Tongue (tissue), 2 donors: ENCODE measurements around the gene TANGO2. TPM values are rescaled to one million over a fixed set of nuclear protein-coding genes. Genes with fewer than 3 reads are reported as not detected.

ENCODE experiments used
- DNase-seq: peaks from one replicate; pipeline ENCODE4 v3.0.0-alpha.2; 2015
- total RNA-seq: library from RNA; depleted of rRNA; stranded (reverse); fragments of >200 nt; gene quantifications from one replicate; pipeline ENCODE4 v1.2.3, GENCODE V29; 2014

TANGO2 gene
- total RNA-seq, 1 donor from 2014 or later = 25.2 TPM

DNA sequence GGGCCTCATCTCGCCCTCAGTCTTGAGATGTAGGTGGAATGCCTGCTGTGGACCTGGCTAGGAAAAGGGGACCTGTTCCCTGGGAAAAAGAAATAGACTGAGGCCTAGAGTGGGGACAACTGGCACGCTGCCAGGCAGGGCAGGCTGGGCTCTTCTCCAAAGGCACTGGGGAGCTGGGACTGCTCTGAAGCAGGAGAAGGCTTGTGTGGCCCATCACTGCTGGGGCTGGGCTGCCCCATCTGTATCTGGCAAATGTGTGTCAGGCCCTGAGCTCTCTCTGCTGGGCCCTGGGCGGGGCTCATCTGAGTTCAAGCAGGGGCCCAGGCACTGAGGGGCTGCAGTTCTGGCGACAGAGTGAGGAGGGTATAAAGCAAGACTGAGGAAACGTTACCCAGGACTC lies 37.2 kb upstream of the TANGO2 start:
- peak; percentile 53 for DNase-seq

DNA sequence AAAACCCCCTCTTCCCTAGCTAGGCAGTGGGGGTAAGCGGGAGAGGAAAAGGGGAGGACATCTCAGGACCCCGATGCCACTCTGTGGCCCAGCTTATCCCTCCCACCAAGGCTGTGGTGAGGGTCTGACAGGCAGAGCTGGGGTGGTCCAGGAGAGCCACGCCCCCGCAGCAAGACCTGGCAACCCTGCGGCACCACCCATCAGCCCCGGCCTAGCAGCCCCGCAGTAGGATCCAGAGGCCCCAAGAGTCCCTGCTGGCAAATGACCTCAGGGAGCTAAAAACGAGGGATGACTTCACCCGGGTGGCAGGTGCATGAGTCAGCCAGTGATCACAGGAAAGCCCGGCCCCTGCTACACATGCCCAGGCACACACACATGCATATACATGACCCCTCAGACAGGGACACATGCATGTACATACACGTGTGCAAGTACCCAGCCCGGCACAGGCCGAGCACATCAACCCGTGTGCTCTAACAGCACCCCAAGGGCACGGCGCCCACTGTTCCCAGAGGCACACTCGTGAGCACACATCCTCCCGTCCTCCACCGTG lies 36.6 kb upstream of the TANGO2 start:
- peak; percentile 74 for DNase-seq

DNA sequence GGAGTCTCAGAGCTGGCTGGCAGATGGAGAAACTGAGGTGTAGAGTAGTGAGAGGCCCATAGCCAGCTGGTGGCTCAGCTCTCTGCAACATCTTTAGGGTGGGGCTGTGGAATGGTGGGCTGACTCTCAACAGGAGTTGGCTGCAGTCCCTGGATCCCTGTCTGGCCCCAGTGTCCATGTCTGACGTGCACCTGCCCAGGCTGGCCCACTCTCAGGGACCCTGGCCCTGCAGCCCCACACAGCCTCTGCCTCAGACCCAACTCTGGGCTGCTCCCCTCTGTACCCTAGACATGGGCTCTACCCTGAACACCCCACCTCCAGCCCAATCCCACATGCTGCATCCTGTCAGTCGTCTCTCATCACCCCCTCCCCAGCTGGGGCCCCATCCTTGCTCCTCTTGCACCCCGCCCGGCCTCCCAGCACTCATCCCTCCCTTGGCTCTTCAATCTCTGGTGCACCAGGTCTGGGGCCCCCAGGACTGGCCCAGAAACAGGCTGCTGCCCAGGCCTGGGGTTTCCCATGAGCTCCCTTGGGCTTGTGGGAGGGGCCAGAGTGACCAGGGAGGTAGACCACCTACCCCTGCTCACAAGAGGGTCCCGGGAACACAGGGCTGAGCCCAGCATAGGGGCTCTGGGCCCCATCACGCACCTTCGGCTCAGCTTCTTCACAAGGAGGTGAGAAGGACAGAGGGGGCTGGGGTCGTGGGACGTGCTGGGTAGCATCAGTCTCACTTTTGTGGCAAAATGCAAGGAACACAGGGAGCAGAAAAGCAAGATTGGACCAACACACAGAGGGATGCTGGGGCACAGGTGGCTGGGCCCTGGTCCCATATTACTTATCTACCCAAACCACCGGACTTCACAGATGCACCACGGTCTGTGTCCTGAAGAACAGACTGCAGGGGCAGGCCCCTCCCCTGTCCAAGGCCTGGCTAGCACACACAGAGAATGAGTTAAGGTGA lies 35.8 kb upstream of the TANGO2 start:
- no peak for DNase-seq

DNA sequence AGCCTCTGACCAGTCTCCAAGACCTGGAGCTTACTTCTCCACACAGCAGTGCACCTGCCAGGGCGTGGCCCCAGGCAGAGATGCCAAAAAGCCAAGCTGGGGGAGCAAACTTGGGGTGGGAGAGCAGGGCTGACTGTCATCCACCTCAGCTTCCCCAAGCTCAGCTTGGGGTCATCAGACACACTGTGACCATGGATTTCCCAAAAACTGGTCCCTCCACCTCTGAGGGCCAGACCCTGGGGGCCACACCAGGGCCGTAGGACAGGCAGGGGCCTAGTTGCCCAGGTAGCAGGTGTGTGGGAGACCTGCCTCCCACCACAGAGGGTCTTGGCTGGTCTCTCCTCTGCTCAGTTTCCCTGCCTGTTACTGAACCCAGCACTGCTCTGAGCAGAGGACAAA lies 34.9 kb upstream of the TANGO2 start:
- DNase-seq = no peak

DNA sequence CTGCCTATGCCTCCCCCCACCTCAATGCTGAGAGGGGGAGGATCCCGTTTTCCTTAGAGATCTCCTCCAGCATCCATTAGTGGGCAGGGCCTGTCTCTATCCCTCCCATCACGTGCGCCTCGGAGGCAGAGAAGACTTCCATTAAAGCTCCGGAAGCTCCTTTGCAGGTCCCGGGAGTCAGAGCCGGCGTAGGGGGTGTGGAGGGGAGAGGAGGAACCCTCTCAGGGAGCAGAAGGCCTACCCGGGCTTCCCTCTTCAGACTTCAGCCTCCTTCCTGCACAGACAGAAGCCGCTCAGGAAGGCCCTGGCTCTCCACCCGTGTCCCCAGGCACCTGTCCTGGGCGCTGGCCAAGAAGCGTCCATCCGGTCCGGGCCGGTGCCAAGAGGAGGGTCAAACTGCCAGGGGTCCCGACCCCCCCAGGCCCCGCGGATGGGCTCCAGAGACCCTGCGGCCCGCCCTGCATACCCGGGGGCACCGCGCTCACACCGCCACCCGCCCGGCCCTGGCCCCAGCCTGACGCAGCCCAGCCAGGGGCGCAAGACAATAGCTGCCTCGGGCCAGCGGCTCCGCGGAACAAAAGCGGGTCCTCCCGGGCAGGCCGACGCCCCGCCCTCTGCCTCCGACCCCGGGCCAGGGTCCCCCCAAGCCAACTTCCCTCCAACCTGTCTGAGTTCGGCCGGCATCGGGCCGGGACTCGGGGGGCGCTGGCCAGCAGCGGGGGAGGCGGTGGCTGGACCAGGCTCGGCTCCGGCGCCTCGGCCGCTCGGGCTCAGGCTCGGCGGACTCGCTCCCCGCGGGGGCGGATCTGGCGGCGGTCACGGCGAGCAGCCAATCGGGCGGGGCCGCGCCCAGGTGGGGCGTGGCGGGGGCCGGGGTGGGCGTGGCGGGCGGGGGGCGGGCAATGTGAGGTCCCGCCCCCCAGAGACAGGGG lies 34.2 kb upstream of the TANGO2 start:
- peak; percentile 86 for DNase-seq

DNA sequence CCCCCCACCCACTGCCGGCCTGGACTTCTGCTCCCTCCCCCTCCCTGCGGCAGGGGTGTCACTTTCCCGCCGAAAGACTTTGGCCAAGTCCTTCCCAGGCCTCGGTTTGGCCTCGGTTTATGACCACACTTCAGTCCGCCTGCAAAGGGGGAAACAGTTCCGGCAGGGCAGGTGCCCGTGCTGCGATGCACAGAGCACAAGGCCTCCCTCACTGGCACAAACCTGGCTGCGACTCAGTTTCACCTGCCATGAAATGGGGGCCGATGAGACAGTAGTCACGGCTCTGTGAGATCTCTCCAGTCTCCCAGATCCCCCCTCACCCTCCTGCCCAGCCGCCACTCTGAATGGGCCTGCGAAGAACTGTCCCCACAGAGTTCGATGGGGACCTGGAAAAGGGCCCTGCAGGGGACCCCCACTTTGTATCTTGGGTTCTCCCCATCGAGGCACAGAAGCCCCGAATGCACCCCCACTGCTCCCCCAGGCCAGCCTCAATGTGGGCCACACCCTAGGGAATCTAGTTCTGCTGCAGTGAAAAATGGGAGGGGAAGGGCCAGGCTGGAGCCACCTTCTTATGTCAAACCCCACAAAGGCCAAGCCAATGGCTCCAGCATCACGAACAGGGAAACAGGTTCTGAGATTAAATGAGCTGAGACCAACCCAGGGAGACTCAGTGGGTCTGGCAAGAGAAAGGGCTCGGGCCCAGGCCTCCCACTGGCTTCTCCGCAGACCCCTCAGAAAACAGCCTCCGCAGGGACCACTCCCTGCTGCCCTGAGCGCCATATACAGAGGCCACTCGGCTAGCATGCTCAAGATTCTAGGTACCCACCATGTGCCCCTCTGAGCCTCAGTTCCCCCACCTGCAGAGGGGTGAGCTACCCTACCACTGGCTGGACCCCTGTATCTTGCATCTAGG lies 33.3 kb upstream of the TANGO2 start:
- no peak for DNase-seq

DNA sequence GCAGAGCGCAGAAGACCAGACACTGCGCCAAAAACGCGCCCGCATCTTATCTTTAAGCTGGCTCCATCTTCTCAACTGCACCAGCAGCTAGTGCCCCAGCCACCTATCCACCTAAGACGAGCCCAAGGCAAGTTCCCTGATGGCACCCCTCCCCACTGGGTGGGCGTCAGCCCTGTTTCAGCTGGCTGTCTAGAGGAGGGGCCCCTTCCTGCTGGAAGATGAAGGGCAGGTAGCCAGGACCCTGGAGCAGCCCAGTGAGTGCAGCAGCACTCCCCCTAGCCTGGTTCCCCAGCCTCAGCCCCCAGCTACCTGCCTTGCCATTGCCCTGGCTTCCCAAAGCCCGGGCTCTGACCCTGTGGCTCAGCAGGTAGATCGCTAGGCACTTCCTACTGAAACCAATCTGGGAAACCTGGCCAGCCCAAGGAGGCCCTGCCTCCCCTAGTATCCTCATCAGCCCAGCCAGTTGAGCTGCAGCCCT lies 32.5 kb upstream of the TANGO2 start:
- DNase-seq = no peak

DNA sequence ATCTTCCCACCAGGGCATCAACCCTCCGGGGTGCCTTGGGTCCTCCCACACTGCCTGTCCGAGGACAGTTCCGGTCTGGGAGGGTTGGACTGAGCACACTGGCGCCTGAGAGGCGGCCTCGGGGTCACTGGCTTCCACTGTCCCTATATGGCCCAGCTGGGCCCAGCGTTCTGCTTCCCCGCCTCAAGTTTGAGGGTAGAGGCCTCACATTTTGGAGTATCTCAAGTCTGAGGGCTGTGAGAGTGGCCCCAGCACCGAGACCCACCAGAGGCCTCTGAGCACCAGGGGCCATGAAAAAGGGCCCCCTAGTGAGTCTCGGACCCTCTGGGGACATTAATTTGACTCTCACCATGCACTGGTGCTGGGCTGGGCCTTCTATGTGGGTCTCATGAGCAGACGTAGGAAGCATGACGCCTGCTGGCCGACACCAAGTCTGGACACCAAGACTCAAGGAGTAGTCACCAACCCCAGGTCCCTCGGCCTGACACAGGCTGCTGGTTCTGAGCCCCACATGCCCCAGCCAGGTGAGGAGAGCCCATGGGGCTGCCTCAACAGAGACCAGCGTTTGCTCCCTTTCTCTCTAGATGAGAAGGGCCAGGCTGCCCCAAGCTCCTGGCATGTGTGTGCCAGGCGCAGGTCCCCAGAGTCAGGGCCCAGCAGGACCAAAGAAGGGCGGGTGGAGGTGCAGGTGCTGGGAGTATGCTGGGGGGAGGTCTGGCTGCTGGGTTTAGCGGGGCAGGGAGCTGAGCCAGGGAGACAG lies 31.8 kb upstream of the TANGO2 start:
- DNase-seq = no peak

DNA sequence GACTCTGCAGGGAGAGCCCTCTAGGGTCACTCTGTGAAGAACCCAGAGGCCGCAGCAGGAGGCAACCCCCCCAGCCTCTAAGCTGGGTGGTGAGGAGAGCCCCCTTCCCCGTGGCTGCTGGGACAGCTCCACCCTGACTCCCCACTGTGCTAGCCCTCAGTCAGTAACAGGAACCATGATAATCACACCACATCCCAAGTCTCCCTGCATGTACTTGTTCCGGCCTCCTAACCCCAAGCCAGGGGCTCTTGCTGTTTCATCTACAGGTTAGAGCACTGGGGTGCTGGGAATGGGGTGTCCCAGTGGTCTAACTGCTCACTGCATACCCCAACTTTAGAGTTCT lies 31.2 kb upstream of the TANGO2 start:
- no peak for DNase-seq

DNA sequence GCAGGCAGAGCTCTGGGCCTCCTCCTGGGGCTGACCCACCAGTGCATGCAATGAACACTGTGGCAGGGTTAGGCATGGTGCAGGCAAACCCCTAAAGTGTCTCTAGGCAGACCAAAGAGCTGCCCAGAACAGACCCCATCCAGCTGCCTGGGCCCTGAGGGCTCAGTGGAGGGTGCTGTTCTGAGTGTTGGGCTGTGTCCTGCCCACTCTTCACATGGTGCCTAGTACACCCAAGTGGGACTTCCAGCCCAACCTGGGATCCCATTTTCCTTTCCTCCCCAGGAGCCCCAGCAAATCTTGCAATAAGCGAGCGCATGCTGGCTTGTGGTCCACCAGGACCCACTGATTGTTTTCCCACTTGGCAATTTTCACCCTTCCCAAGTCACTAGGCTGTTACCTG lies 30.7 kb upstream of the TANGO2 start:
- DNase-seq = no peak

DNA sequence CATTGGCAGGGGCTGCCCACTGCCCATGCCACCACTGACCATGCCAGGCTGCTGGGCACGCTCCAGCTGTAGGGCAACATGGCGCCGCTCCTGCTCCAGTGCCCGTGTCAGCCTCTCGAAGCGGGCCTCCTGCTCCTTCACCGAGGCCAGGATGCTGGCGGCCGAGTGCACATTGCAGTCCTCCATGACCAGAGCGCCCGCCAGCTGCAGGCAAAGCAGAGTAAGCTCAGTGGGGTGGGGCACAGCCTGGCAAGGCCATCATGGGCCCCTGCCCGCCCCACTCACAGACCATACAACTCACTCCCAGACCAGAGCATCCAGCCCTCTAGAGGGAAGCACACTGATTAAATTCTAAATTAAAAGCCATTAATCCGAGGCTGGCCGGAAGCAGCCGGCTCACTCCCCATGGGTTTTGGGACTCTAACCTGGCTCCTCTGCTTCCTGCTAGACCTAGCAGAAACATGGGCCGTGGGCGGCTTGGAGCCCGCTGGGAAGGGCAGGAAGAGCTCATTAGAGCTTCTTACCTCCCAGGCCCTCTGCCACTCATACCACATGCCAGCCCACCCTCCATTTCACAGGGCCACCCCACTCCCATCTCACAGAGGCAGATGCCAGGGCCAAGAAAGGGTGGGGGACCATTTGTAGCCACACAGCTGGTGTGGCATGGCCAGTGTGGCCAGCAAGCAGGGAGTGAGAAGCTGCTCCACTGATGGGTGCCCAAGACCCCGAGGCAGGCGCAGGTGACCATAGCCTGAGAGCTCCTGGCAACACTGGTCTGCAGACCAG lies 30.1 kb upstream of the TANGO2 start:
- no peak for DNase-seq

DNA sequence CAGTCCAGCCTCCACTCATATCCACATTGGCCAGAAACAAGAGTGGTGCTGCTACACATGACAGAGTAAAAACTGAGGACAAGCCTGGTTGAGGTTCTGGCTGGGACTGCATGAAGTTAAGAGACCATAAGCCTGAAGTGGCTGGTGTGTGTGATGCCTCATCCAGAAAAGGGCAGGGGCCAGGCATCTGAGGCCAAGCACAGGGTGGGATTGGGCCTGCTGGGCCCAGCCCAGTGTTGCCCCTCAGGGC lies 29.6 kb upstream of the TANGO2 start:
- DNase-seq = no peak

DNA sequence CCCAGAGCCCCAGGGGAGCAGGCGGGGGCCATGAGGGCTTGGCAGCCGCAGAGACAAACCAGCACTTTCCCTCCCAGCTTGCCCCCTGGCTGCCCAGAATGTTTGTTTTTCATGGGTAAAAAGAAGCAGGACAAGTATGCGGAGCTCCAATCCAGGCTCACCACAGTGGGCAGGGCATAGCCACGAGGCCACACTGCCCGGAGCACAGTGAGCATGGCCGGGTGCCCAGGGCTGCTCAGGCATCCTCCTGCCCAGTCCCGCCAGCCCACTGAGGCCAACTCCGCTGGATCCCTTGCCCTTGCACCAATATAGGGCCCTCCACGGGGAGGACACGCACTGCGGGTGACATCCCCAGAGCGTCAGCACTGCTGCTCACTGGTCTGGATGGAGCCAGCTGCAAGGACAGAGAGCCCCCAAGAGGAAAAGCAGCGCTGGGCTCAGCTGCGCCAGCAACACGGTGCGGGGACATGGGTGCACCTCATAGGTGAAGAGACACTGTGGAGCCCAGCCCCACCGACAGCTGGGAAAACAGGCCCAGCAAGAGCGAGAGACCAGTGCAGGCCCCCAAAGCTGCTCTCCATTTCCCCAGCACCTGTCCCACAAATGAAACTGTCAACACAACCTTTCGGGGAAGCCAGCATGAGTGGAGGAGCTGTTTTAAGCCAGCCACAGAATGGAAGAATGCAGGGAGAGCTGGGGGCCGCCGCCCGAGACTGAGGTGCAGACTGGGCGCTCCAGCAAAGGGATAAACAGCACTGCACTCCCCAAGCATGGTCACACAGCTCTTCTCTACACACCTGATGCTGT lies 29.1 kb upstream of the TANGO2 start:
- DNase-seq = peak; percentile 58

DNA sequence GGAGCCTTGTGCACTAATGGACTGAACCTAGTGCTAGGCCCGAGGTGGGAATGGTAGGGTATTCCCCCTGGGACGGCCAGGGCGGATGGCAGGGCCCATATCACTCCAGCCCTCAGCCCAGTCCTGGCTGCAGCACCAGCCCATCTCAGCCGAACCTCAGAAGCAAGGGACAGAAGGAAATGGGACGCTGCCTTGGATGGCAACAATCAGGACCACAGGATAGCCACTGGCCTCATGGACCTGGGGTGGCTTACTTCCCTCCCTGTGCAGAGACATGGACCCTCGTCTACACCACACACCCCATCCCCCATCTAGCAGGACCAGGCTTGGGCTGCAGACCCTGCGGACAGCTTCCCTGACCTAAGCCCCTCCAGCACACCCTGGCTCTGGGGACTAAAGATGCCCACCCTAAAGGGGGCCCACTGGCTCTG lies 28.4 kb upstream of the TANGO2 start:
- no peak for DNase-seq

DNA sequence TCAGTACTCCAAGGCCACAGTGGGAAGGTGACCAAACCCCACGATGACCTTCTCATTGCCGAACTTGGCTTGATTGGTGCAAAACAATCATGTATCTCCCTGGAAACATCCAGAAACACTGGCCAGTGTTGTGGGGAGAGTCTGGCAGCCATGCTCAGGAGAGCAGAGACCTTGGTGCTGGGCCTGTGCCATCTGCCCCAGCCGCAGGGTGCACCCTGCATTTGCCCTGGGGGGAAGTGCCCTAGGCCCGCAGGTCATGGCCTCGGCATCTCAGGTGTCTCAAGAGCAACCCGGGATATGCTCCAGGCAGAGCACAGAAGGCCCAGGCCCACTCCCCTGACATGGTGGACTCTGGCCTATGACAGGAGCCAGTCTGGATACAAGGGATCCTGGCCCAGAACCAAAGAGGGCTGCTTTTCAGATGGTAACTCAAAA lies 28.0 kb upstream of the TANGO2 start:
- no peak for DNase-seq

DNA sequence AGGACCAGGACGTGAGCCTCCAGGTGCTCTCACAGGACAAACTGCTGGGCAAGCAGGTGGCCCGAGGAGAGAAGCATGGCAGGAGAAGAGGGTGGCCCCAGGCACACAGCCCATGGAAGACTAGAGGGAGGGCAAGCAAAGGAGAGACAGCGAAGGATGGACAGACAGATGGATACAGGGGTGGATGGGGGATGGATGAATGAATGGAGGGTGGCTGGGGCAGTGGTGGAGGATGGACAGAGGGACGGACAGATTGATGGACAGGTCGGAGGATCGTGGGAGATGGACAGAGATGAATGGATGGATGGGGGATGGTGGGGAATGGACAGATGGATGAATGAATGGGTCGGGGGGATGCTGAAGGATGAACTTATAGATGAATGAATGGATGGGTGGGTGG lies 27.0 kb upstream of the TANGO2 start:
- DNase-seq = no peak

DNA sequence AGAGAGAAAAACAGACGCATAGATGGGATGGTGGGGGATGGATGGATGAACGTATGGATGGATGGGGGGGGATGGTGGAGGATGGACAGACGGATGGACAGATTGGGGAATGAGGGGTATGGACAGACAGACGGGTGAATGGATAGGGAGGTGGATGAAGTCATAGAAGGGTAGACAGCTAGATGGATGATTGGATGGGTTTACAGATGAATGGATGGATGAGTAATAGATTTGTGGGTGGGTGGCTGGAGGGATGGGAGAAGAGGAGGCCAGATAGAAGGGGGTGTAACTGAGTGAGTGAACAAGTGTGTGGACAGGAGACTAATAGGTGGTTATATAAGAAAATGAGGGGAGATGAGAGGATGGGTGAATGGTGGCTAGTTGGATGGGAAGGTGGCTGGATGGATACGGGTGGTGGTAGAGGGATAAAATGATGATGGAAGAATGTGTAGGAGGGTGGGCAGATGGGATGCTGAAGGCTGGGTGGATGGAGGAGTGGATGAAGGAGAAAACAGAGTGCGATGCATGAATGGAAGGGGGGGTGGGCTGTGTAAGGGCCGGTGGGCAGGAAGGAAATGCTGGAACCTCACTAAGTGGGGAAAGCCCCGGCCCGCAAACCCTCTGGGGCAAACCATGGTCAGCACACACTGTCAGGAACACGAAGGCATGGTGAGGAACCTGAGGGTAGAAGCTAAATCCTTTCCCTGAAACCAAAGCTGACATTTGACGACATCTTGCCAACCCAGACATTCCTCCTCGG lies 25.9 kb upstream of the TANGO2 start:
- no peak for DNase-seq

DNA sequence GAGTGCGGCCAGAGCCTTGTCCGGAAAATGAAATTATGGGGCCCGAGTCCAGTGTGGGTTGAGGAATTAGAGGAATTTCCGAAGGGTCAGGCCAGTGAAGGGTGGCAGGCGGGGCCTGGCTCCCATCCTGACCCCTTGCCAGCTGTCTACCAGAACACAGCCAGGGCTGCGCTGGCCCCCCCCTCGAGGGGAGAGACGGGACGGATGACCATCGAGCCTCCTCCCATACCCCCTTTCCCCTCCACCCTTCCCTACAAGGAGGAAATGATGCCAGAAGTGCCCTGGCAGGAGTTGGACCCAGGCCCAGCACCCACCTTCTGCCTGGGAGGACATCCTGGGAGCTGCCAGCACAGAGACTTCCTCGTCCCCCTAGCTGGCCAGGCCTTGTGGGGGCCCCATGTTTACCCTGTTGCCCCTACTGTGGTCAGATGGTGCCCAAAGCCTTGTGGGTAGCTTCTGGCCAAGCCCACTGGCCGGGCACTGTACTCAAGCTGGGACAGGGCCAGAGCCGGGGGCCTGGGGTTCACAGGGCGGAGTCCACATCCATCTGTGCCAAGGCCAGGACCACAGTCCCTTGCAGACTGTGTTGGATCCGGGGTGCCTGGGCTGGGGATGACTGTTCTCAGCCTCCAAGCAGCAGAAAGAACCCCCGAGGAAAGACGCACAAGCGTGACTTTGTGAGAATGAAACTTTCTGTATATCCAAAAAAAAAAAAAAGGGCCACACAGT lies 25.1 kb upstream of the TANGO2 start:
- peak; percentile 70 for DNase-seq
